Activated gamma-delta T cell treated with Interleukin-2 at 50 U/mL for 16 hours (primary cell): ENCODE data around the gene PTPRG.

Experiments
- DNase-seq: peaks from one replicate; pipeline ENCODE4 v3.0.0-alpha.2; 2020

PTPRG gene

GRCh38 chr3:62220616-62221015, 659.2 kb downstream of the PTPRG start:
- DNase-seq, result no peak

GRCh38 chr3:62225051-62225450, 663.7 kb downstream of the PTPRG start:
- DNase-seq, result no peak

- no peak for DNase-seq
These were observed 665.4 kb downstream of the PTPRG start for GRCh38 chr3:62226601-62227339.

- no peak for DNase-seq
These were observed 667.1 kb downstream of the PTPRG start for GRCh38 chr3:62228467-62228866.

- DNase-seq, result no peak
These were observed 667.8 kb downstream of the PTPRG start for GRCh38 chr3:62229211-62229610.

GRCh38 chr3:62229908-62230307, 668.5 kb downstream of the PTPRG start:
- DNase-seq, result no peak

- DNase-seq, result no peak
These were observed 671.7 kb downstream of the PTPRG start for GRCh38 chr3:62233065-62233464.

- DNase-seq, result no peak
These were observed 674.6 kb downstream of the PTPRG start for GRCh38 chr3:62236016-62236415.

GRCh38 chr3:62237286-62237948, 676.0 kb downstream of the PTPRG start:
- DNase-seq, result no peak

GRCh38 chr3:62238003-62238402, 676.6 kb downstream of the PTPRG start:
- no peak for DNase-seq

- no peak for DNase-seq
These were observed 677.1 kb downstream of the PTPRG start for GRCh38 chr3:62238431-62238830.

- DNase-seq, result no peak
These were observed 679.9 kb downstream of the PTPRG start for GRCh38 chr3:62241279-62241678.

- DNase-seq, result no peak
These were observed 681.6 kb downstream of the PTPRG start for GRCh38 chr3:62242831-62243509.

- no peak for DNase-seq
These were observed 684.7 kb downstream of the PTPRG start for GRCh38 chr3:62246094-62246493.

- DNase-seq, result no peak
These were observed 685.6 kb downstream of the PTPRG start for GRCh38 chr3:62246985-62247384.

- no peak for DNase-seq
These were observed 687.5 kb downstream of the PTPRG start for GRCh38 chr3:62248734-62249483.

- no peak for DNase-seq
These were observed 688.1 kb downstream of the PTPRG start for GRCh38 chr3:62249484-62249776.

GRCh38 chr3:62249855-62250543, 688.6 kb downstream of the PTPRG start:
- no peak for DNase-seq

- DNase-seq, result no peak
These were observed 691.2 kb downstream of the PTPRG start for GRCh38 chr3:62252438-62253157.

GRCh38 chr3:62253971-62254370, 692.6 kb downstream of the PTPRG start:
- DNase-seq, result no peak

- no peak for DNase-seq
These were observed 694.4 kb downstream of the PTPRG start for GRCh38 chr3:62255758-62256157.

GRCh38 chr3:62259924-62260323, 698.6 kb downstream of the PTPRG start:
- DNase-seq, result no peak
